ENCODE results near the gene HSPA1B.

GRCh38 chr6:31779908-31780307 is 47.6 kb upstream of the HSPA1B start:
- no peak for TF ChIP-seq CTCF (IDR thresholded peaks at IDR 0.05)
- no peak for TF ChIP-seq EP300 (IDR thresholded peaks at IDR 0.05)

All from tibial nerve (tissue), 4 donors.